H1 (cell line): ENCODE measurements around the gene SRRM2. TPM values are rescaled to one million over a fixed set of nuclear protein-coding genes. Genes with fewer than 3 reads are reported as not detected.

Experiments
- CTCF ChIA-PET: fragments of 300-600 bp; sonication (Branson Sonifier 250); formaldehyde crosslinking; loops from one replicate; lab custom pipeline; 2021; ENCODE audit not compliant: partially characterized antibody; lab: Charles Lee
- POLR2A ChIA-PET: fragments of 300-600 bp; sonication (Branson Sonifier 250); formaldehyde crosslinking; loops from one replicate; lab custom pipeline; 2021; ENCODE audit warnings: inconsistent platforms; ENCODE audit not compliant: partially characterized antibody; lab: Charles Lee
- DNase-seq, 2 experiments: peaks; one replicate each; pipeline versions ENCODE4 v3.0.0 to v3.0.0-alpha.2; 2010 to 2022; ENCODE audit warnings: low spot score in 2 of 2, low read depth in 1 of 2, mixed read lengths in 1 of 2
- FAIRE-seq: peaks from 2 replicates; lab custom pipeline; 2011; peaks lifted over from hg19 to GRCh38; lab: Jason Lieb, UNC
- H2AFZ ChIP-seq: 2 replicates; pipeline ENCODE4 v1.8.1; 2012; ENCODE audit warnings: low read length, inconsistent platforms
- H2AK5ac ChIP-seq: 2 replicates; pipeline ENCODE4 v1.6.1; 2013; ENCODE audit warnings: low read depth, low read length
- H2BK120ac ChIP-seq: replicated peaks from 2 replicates; pipeline ENCODE3; 2013; ENCODE audit warnings: low read depth, low read length, inconsistent platforms
- H2BK12ac ChIP-seq: 2 replicates; pipeline ENCODE4 v1.6.1; 2013; ENCODE audit warnings: low read depth, low read length
- H2BK15ac ChIP-seq: 2 replicates; pipeline ENCODE4 v1.6.1; 2013; ENCODE audit warnings: low read length
- H2BK20ac ChIP-seq: 2 replicates; pipeline ENCODE4 v1.6.1; 2013; ENCODE audit warnings: low read length
- H2BK5ac ChIP-seq: 2 replicates; pipeline ENCODE4 v1.6.1; 2013; ENCODE audit warnings: low read depth, low read length
- H3K14ac ChIP-seq: 2 replicates; pipeline ENCODE4 v1.6.1; 2013; ENCODE audit warnings: inconsistent platforms; ENCODE audit not compliant: insufficient read length
- H3K18ac ChIP-seq: 2 replicates; pipeline ENCODE4 v1.6.1; 2013; ENCODE audit warnings: low read length; ENCODE audit errors: extremely low read depth
- H3K23ac ChIP-seq: 2 replicates; pipeline ENCODE4 v1.6.1; 2013; ENCODE audit warnings: inconsistent platforms; ENCODE audit not compliant: insufficient read length
- H3K23me2 ChIP-seq: 2 replicates; pipeline ENCODE4 v1.6.1; 2013; ENCODE audit warnings: low read depth, low read length
- H3K27ac ChIP-seq: 2 replicates; pipeline ENCODE4 v1.6.1; 2011; ENCODE audit warnings: low read depth, low read length, inconsistent platforms
- H3K27me3 ChIP-seq, 4 experiments: replicated peaks in 1 of 4; 1 replicate in 1 of 4; 2 replicates in 3 of 4; pipeline versions ENCODE4 v1.6.1 to v1.8.1; 2011 to 2013; ENCODE audit warnings: low read length in 3 of 4, mild to moderate bottlenecking in 3 of 4, inconsistent platforms in 2 of 4, mixed read lengths in 2 of 4, moderate library complexity in 1 of 4; ENCODE audit not compliant: control insufficient read depth in 3 of 4, insufficient read depth in 3 of 4; ENCODE audit errors: extremely low read depth in 1 of 4
- H3K36me3 ChIP-seq, 4 experiments: 2 replicates each; pipeline versions ENCODE4 v1.6.1 to v1.8.1; 2011 to 2013; ENCODE audit warnings: mild to moderate bottlenecking in 4 of 4, low read length in 3 of 4, moderate library complexity in 2 of 4, control low read depth in 1 of 4, inconsistent platforms in 1 of 4; ENCODE audit not compliant: insufficient read depth in 4 of 4, control insufficient read depth in 2 of 4
- H3K4ac ChIP-seq: replicated peaks from 2 replicates; pipeline ENCODE3; 2013; ENCODE audit warnings: low read length, low read depth, mixed read lengths, inconsistent platforms; ENCODE audit not compliant: insufficient read length
- H3K4me1 ChIP-seq, 4 experiments: replicated peaks in 1 of 4; 1 replicate in 1 of 4; 2 replicates in 3 of 4; pipeline versions ENCODE4 v1.6.1 to v1.8.1; 2011 to 2013; ENCODE audit warnings: low read length in 3 of 4, inconsistent platforms in 2 of 4, mixed read lengths in 1 of 4; ENCODE audit not compliant: insufficient read depth in 4 of 4, control insufficient read depth in 3 of 4
- H3K4me2 ChIP-seq, 2 experiments: 2 replicates each; pipeline versions ENCODE4 v1.6.1 to v1.8.1; 2011 to 2013; ENCODE audit warnings: low read depth in 2 of 2, low read length in 2 of 2, control low read depth in 1 of 2, inconsistent platforms in 1 of 2, mild to moderate bottlenecking in 1 of 2; ENCODE audit not compliant: insufficient read depth in 1 of 2
- H3K4me3 ChIP-seq, 4 experiments: fragments of 200-600, 300-600 bp in 1 of 4; sonication (generic), shearing (Covaris generic), sonication (Bioruptor Twin) in 1 of 4; 2 replicates each; pipeline versions ENCODE4 v1.5.1 to v1.8.1; 2011 to 2016; ENCODE audit warnings: low read length in 4 of 4, low read depth in 3 of 4, control low read depth in 2 of 4, inconsistent platforms in 2 of 4, mild to moderate bottlenecking in 2 of 4, mixed read lengths in 1 of 4, moderate library complexity in 1 of 4; ENCODE audit not compliant: insufficient read depth in 2 of 4; ENCODE audit errors: extremely low read depth in 1 of 4
- H3K56ac ChIP-seq: replicated peaks from 2 replicates; pipeline ENCODE3; 2013; ENCODE audit warnings: low read depth, mild to moderate bottlenecking, mixed read lengths, low read length, inconsistent platforms; ENCODE audit not compliant: insufficient read length
- H3K79me1 ChIP-seq: 2 replicates; pipeline ENCODE4 v1.6.1; 2013; ENCODE audit warnings: low read depth, low read length, control low read depth
- H3K79me2 ChIP-seq, 2 experiments: 2 replicates each; pipeline versions ENCODE4 v1.6.1 to v1.8.1; 2012 to 2013; ENCODE audit warnings: low read length in 2 of 2, mild to moderate bottlenecking in 2 of 2, inconsistent platforms in 1 of 2; ENCODE audit not compliant: insufficient read depth in 2 of 2, control insufficient read depth in 1 of 2
- H3K9ac ChIP-seq, 4 experiments: replicated peaks in 1 of 4; 1 replicate in 1 of 4; 2 replicates in 3 of 4; pipeline versions ENCODE4 v1.6.1 to v1.8.1; 2011 to 2013; ENCODE audit warnings: low read depth in 3 of 4, low read length in 3 of 4, control low read depth in 2 of 4, mild to moderate bottlenecking in 2 of 4, moderate library complexity in 2 of 4, inconsistent platforms in 1 of 4; ENCODE audit errors: extremely low read depth in 1 of 4
- H3K9me3 ChIP-seq, 2 experiments: 2 replicates each; pipeline versions ENCODE4 v1.6.1 to v1.8.1; 2012 to 2013; ENCODE audit warnings: mild to moderate bottlenecking in 2 of 2, moderate library complexity in 2 of 2, control low read depth in 1 of 2, inconsistent platforms in 1 of 2, low read depth in 1 of 2, low read length in 1 of 2, mixed read lengths in 1 of 2; ENCODE audit not compliant: insufficient read depth in 2 of 2
- H4K20me1 ChIP-seq, 2 experiments: replicated peaks in 1 of 2; 2 replicates each; pipeline versions ENCODE3 to v1.8.1; 2011 to 2013; ENCODE audit warnings: inconsistent platforms in 2 of 2, low read length in 2 of 2, mild to moderate bottlenecking in 1 of 2; ENCODE audit not compliant: insufficient read depth in 2 of 2, control insufficient read depth in 1 of 2
- H4K5ac ChIP-seq: 2 replicates; pipeline ENCODE4 v1.6.1; 2013; ENCODE audit warnings: low read length, low read depth, mixed read lengths, inconsistent platforms; ENCODE audit not compliant: insufficient read length
- H4K8ac ChIP-seq: 2 replicates; pipeline ENCODE4 v1.8.0; 2013; ENCODE audit warnings: mild to moderate bottlenecking, moderate library complexity, low read length, inconsistent platforms; ENCODE audit not compliant: insufficient read depth; ENCODE audit errors: extremely low read depth
- H4K91ac ChIP-seq: replicated peaks from 2 replicates; pipeline ENCODE3; 2013; ENCODE audit warnings: low read length, mixed read lengths, inconsistent platforms; ENCODE audit not compliant: insufficient read length
- PHF8 ChIP-seq: fragments of 200-600 bp; sonication (generic); conservative IDR thresholded peaks from 2 replicates; pipeline ENCODE4 v1.7.1; 2012; ENCODE audit warnings: low read depth, mild to moderate bottlenecking, inconsistent platforms, low read length, moderate library complexity
- RAD21 ChIP-seq, 2 experiments: IDR thresholded peaks in 1 of 2; conservative IDR thresholded peaks in 1 of 2; 2 replicates each; pipeline ENCODE4 v1.6.1; 2011; ENCODE audit warnings: low read depth in 2 of 2, low read length in 2 of 2, improper control_type of control experiment in 1 of 2, inconsistent platforms in 1 of 2, mild to moderate bottlenecking in 1 of 2, moderate library complexity in 1 of 2
- WGBS, 2 experiments: shearing (Covaris generic) in 1 of 2; methylation state at CpG; one replicate each; pipeline versions ENCODE4 v1.1.6 to v1.1.7; 2013 to 2015; ENCODE audit warnings: low lambda C conversion rate in 2 of 2, mixed read lengths in 2 of 2, inconsistent platforms in 1 of 2, low coverage in 1 of 2, missing lambda C conversion rate in 1 of 2; ENCODE audit not compliant: insufficient replicate concordance in 2 of 2, insufficient coverage in 1 of 2, insufficient read length in 1 of 2; ENCODE audit errors: extremely low coverage in 1 of 2, missing lambda C conversion rate in 1 of 2; 5-methylcytosine and 5-hydroxymethylcytosine counted together
- polyA plus RNA-seq, 7 experiments: library from polyadenylated mRNA; depleted of rRNA in 3 of 7; stranded (reverse) in 5 of 7; unstranded in 2 of 7; fragments of >200 nt in 5 of 7; fragments of 200-250 nt in 2 of 7; gene quantifications; 1 replicate in 5 of 7; 2 replicates in 1 of 7; 4 replicates in 1 of 7; pipeline versions ENCODE4 v1.2.1 to v1.2.3, GENCODE V29; 2011 to 2013; ENCODE audit warnings: missing spikeins in 2 of 7, mixed read lengths in 2 of 7
- total RNA-seq: library from RNA; stranded (reverse); fragmentation: NEBNext Ultra II Directional; extraction: Animal tissue kit (Norgen Biotek cat#: 25700); gene quantifications from 2 replicates; pipeline ENCODE4 v1.2.1, GENCODE V29; 2021

Gene SRRM2
- total and polyA plus RNA-seq, 2 of the 8 experiments (the other 6 are each of a cell fraction or from before 2014, with no cell fraction given), result 300 to 579 TPM

GRCh38 chr16:2799859-2800226, 47.4 kb downstream of the SRRM2 start:
- no peak overlapping the region for H3K18ac ChIP-seq
- no peak overlapping the region for H3K4me3 ChIP-seq
- H3K27me3 ChIP-seq, result no peaks in the 10 kb centered on the region
- H3K9ac ChIP-seq, result no peak overlapping the region
- FAIRE-seq (no peak), DNase-seq (no peak)
- no peak overlapping the region for H2BK20ac ChIP-seq
- H3K4me2 ChIP-seq, result no peak overlapping the region
- H3K9me3 ChIP-seq, result peaks cover 10 to 12% of the 10 kb centered on the region in 2 experiments
- H2BK15ac ChIP-seq, result no peak overlapping the region
- H4K5ac ChIP-seq, result no peak overlapping the region
- no peak overlapping the region for H3K27ac ChIP-seq
- no peak overlapping the region for H3K56ac ChIP-seq
- H2BK5ac ChIP-seq, result no peak overlapping the region
- H3K4me1 ChIP-seq, result no peaks in the 10 kb centered on the region
- no peak overlapping the region for H2BK120ac ChIP-seq
- no peak overlapping the region for H4K91ac ChIP-seq
- H2BK12ac ChIP-seq, result no peak overlapping the region
- no peak overlapping the region for H2AK5ac ChIP-seq
- H3K79me1 ChIP-seq, result no peaks in the 10 kb centered on the region
- H3K23me2 ChIP-seq, result no peaks in the 10 kb centered on the region
- H2AFZ ChIP-seq, result no peak overlapping the region
- no peak overlapping the region for H4K8ac ChIP-seq
- H3K14ac ChIP-seq, result no peak overlapping the region
- WGBS, 2 experiments, result 88% methylated on average over 1 of the region's 1 CpG; no CpG with 5 or more reads in 1 of the 2 experiments
- no peaks in the 10 kb centered on the region for H4K20me1 ChIP-seq
- ChIA-PET CTCF (interaction anchor here (0.6 to 1.3 kb wide), 2 partner anchors 14 to 20 kb away, joined by 3 to 4 read pairs; no protein-coding TSS in a partner anchor), POLR2A (interaction anchor here (0.6 to 1.6 kb wide), 2 partner anchors 23 to 222 kb away, joined by 3 read pairs; partner anchors contain the start of gene ELOB)
- H3K23ac ChIP-seq, result no peak overlapping the region
- no peak for TF ChIP-seq PHF8
- no peak for TF ChIP-seq RAD21 (IDR thresholded peaks at IDR 0.05 in 1 of 2, conservative IDR thresholded peaks at IDR 0.05 in 1 of 2; ENCODE audit: low read depth in 2 of 2, low read length in 2 of 2)
- H3K36me3 ChIP-seq, result no peaks in the 10 kb centered on the region
- H3K4ac ChIP-seq, result no peak overlapping the region
- H3K79me2 ChIP-seq, result no peaks in the 10 kb centered on the region
